Kidney epithelial cell (primary cell): ENCODE measurements around the gene PLA2G4C. TPM values are rescaled to one million over a fixed set of nuclear protein-coding genes. Genes with fewer than 3 reads are reported as not detected.

Experiments used
- DNase-seq: peaks from one replicate; pipeline ENCODE4 v3.0.0-alpha.2; 2010; ENCODE audit warnings: low read depth
- H3K27me3 ChIP-seq: 2 replicates; pipeline ENCODE4 v1.6.0; 2011; ENCODE audit warnings: low read length; ENCODE audit not compliant: control insufficient read depth, insufficient read depth
- H3K36me3 ChIP-seq: 2 replicates; pipeline ENCODE4 v1.5.1; 2011; ENCODE audit warnings: low read length; ENCODE audit not compliant: control insufficient read depth, insufficient read depth
- H3K4me3 ChIP-seq: 2 replicates; pipeline ENCODE4 v1.5.1; 2011; ENCODE audit warnings: low read depth, mild to moderate bottlenecking, control low read depth, low read length
- CTCF ChIP-seq: IDR thresholded peaks from 2 replicates; pipeline ENCODE4 v1.5.1; 2011; ENCODE audit warnings: mild to moderate bottlenecking, moderate library complexity, low read length, control low read depth, inconsistent platforms; ENCODE audit not compliant: insufficient read depth, poor library complexity, severe bottlenecking
- total RNA-seq: library from RNA; depleted of rRNA; stranded (reverse); fragments of >200 nt; gene quantifications from 2 replicates; pipeline ENCODE4 v1.2.3, GENCODE V29; 2015

The PLA2G4C gene
- total RNA-seq, 1 donor from 2014 or later = 21.3 TPM

GRCh38 chr19:48133094-48133493 is 22.5 kb upstream of the PLA2G4C start:
- no peak for DNase-seq
- no peak for TF ChIP-seq CTCF
- Histone ChIP-seq H3K27me3 (no peaks in the 10 kb centered on the region), H3K4me3 (no peak overlapping the region), H3K36me3 (peaks cover 2% of the 10 kb centered on the region)

- no peak for TF ChIP-seq CTCF
- Histone ChIP-seq H3K27me3 (no peaks in the 10 kb centered on the region), H3K4me3 (no peak overlapping the region), H3K36me3 (no peaks in the 10 kb centered on the region)
- no peak for DNase-seq
Observed at GRCh38 chr19:48127561-48127960, 16.9 kb upstream of the PLA2G4C start.

- no peaks in the 10 kb centered on the region for H3K36me3 ChIP-seq
Observed at GRCh38 chr19:48123907-48124651, 13.5 kb upstream of the PLA2G4C start.

GRCh38 chr19:48122421-48122820 is 11.8 kb upstream of the PLA2G4C start:
- H3K27me3 ChIP-seq = no peaks in the 10 kb centered on the region
- TF ChIP-seq CTCF = no peak
- DNase-seq = no peak
- H3K36me3 ChIP-seq = no peaks in the 10 kb centered on the region
- H3K4me3 ChIP-seq = no peak overlapping the region

More at GRCh38 chr19:48123907-48124651, 13.5 kb upstream of the PLA2G4C start:
- Histone ChIP-seq H3K27me3 (no peaks in the 10 kb centered on the region), H3K4me3 (no peak overlapping the region)
- DNase-seq = peak; percentile 60
- TF ChIP-seq CTCF = peak; percentile 13

- no peak for DNase-seq
- H3K4me3 ChIP-seq = no peak overlapping the region
- no peak for TF ChIP-seq CTCF
- no peaks in the 10 kb centered on the region for H3K27me3 ChIP-seq
- H3K36me3 ChIP-seq = no peaks in the 10 kb centered on the region
Observed at GRCh38 chr19:48121909-48122371, 11.3 kb upstream of the PLA2G4C start.

- no peak for TF ChIP-seq CTCF
- Histone ChIP-seq H3K27me3 (no peaks in the 10 kb centered on the region), H3K4me3 (no peak overlapping the region), H3K36me3 (no peaks in the 10 kb centered on the region)
- DNase-seq = no peak
Observed at GRCh38 chr19:48121066-48121465, 10.4 kb upstream of the PLA2G4C start.
